ENCODE data around the gene EYA2.
"Not testable (repeated sequence)": the region's sequence is repeated elsewhere in the genome, so short reads cannot be mapped to it uniquely, and the experiment has no call there.

Gene EYA2

GRCh38 chr20:46955601-46956556, 61.2 kb downstream of the EYA2 start:
- no peak for DNase-seq

- DNase-seq = no peak
Measured at GRCh38 chr20:46959081-46959692, 64.5 kb downstream of the EYA2 start.

- DNase-seq = no peak
Measured at GRCh38 chr20:46959821-46960220, 65.2 kb downstream of the EYA2 start.

GRCh38 chr20:46960536-46960935, 65.9 kb downstream of the EYA2 start:
- DNase-seq = no peak

GRCh38 chr20:46961968-46962367, 67.3 kb downstream of the EYA2 start:
- not testable (repeated sequence) for DNase-seq

GRCh38 chr20:46962452-46963195, 68.0 kb downstream of the EYA2 start:
- no peak for DNase-seq

GRCh38 chr20:46963196-46963529, 68.5 kb downstream of the EYA2 start:
- DNase-seq = no peak

- no peak for DNase-seq
Measured at GRCh38 chr20:46963758-46964617, 69.3 kb downstream of the EYA2 start.

GRCh38 chr20:46964618-46965455, 70.2 kb downstream of the EYA2 start:
- DNase-seq = no peak

GRCh38 chr20:46965477-46965876, 70.8 kb downstream of the EYA2 start:
- DNase-seq = no peak

GRCh38 chr20:46967646-46968045, 73.0 kb downstream of the EYA2 start:
- no peak for DNase-seq

- no peak for DNase-seq
Measured at GRCh38 chr20:46970937-46971630, 76.4 kb downstream of the EYA2 start.

- DNase-seq = no peak
Measured at GRCh38 chr20:46973766-46974165, 79.1 kb downstream of the EYA2 start.

- DNase-seq = no peak
Measured at GRCh38 chr20:46974669-46975434, 80.2 kb downstream of the EYA2 start.

GRCh38 chr20:46975976-46976375, 81.3 kb downstream of the EYA2 start:
- no peak for DNase-seq

- no peak for DNase-seq
Measured at GRCh38 chr20:46977204-46977603, 82.6 kb downstream of the EYA2 start.

GRCh38 chr20:46977909-46978588, 83.4 kb downstream of the EYA2 start:
- DNase-seq = no peak

GRCh38 chr20:46978951-46979491, 84.4 kb downstream of the EYA2 start:
- DNase-seq = no peak

GRCh38 chr20:46979603-46980241, 85.1 kb downstream of the EYA2 start:
- DNase-seq = no peak

All from stimulated activated CD8-positive, alpha-beta memory T cell treated with anti-CD3 and anti-CD28 coated beads, Interleukin-4, amount 100 ng/mL, for 48 hours (primary cell).